H9 (cell line): ENCODE measurements around the gene ATP6V0A1. TPM values are rescaled to one million over a fixed set of nuclear protein-coding genes. Genes with fewer than 3 reads are reported as not detected.

Experiments used
- DNase-seq: peaks from one replicate; pipeline ENCODE4 v3.0.0-alpha.2; 2017
- H2AFZ ChIP-seq: one replicate; pipeline ENCODE4 v1.6.1; 2013; ENCODE audit warnings: mild to moderate bottlenecking, low read length, control low read depth, moderate library complexity
- H2AK5ac ChIP-seq: 2 replicates; pipeline ENCODE4 v1.6.1; 2013; ENCODE audit warnings: low read length, control low read depth, mixed read lengths; ENCODE audit not compliant: insufficient read length
- H2BK120ac ChIP-seq: one replicate; pipeline ENCODE4 v1.6.1; 2013; ENCODE audit warnings: low read depth, mild to moderate bottlenecking, low read length, control low read depth, inconsistent platforms; ENCODE audit not compliant: poor library complexity, severe bottlenecking
- H2BK12ac ChIP-seq: 2 replicates; pipeline ENCODE4 v1.6.1; 2013; ENCODE audit warnings: low read length, control low read depth, mixed read lengths, low read depth; ENCODE audit not compliant: insufficient read length
- H2BK15ac ChIP-seq: 2 replicates; pipeline ENCODE4 v1.6.1; 2013; ENCODE audit warnings: low read depth, low read length, control low read depth
- H2BK20ac ChIP-seq: one replicate; pipeline ENCODE4 v1.6.1; 2013; ENCODE audit warnings: low read depth, mild to moderate bottlenecking, low read length, control low read depth, inconsistent platforms; ENCODE audit not compliant: poor library complexity, severe bottlenecking
- H2BK5ac ChIP-seq: 2 replicates; pipeline ENCODE4 v1.6.1; 2013; ENCODE audit warnings: low read length, control low read depth, mixed read lengths; ENCODE audit not compliant: insufficient read length
- H3K14ac ChIP-seq: 2 replicates; pipeline ENCODE4 v1.6.1; 2013; ENCODE audit warnings: low read length, control low read depth; ENCODE audit not compliant: insufficient read depth
- H3K18ac ChIP-seq: 2 replicates; pipeline ENCODE4 v1.6.1; 2013; ENCODE audit warnings: low read depth, mild to moderate bottlenecking, mixed read lengths, low read length, control low read depth; ENCODE audit not compliant: insufficient read length
- H3K23ac ChIP-seq: 2 replicates; pipeline ENCODE4 v1.6.1; 2013; ENCODE audit warnings: low read length, control low read depth, mixed read lengths, low read depth; ENCODE audit not compliant: insufficient read length
- H3K23me2 ChIP-seq: 2 replicates; pipeline ENCODE4 v1.6.1; 2013; ENCODE audit warnings: low read depth, mild to moderate bottlenecking, mixed read lengths, low read length, control low read depth; ENCODE audit not compliant: insufficient read length, poor library complexity, severe bottlenecking
- H3K27ac ChIP-seq: 2 replicates; pipeline ENCODE4 v1.5.1; 2013; ENCODE audit warnings: low read length, control low read depth, mixed read lengths, low read depth; ENCODE audit not compliant: insufficient read length
- H3K27me3 ChIP-seq: 2 replicates; pipeline ENCODE4 v1.6.1; 2013; ENCODE audit warnings: low read length, control low read depth, inconsistent platforms; ENCODE audit not compliant: insufficient read depth
- H3K4ac ChIP-seq: 2 replicates; pipeline ENCODE4 v1.6.1; 2013; ENCODE audit warnings: low read depth, mild to moderate bottlenecking, control low read depth, inconsistent platforms, low read length, moderate library complexity
- H3K4me1 ChIP-seq: 2 replicates; pipeline ENCODE4 v1.6.1; 2013; ENCODE audit warnings: low read length, control low read depth, inconsistent platforms; ENCODE audit not compliant: insufficient read depth
- H3K4me2 ChIP-seq: 2 replicates; pipeline ENCODE4 v1.6.1; 2013; ENCODE audit warnings: low read length, control low read depth, mixed read lengths; ENCODE audit not compliant: insufficient read length, insufficient read depth
- H3K56ac ChIP-seq: 2 replicates; pipeline ENCODE4 v1.6.1; 2013; ENCODE audit warnings: low read depth, mild to moderate bottlenecking, mixed read lengths, low read length, control low read depth; ENCODE audit not compliant: insufficient read length
- H3K79me1 ChIP-seq: 2 replicates; pipeline ENCODE4 v1.6.1; 2013; ENCODE audit warnings: low read depth, mild to moderate bottlenecking, moderate library complexity, low read length, control low read depth, inconsistent platforms; ENCODE audit not compliant: insufficient read depth, poor library complexity, severe bottlenecking
- H3K79me2 ChIP-seq: 2 replicates; pipeline ENCODE4 v1.6.1; 2013; ENCODE audit warnings: low read length, control low read depth, inconsistent platforms; ENCODE audit not compliant: insufficient read depth
- H3K9ac ChIP-seq: 2 replicates; pipeline ENCODE4 v1.6.1; 2013; ENCODE audit warnings: low read length, control low read depth, mixed read lengths; ENCODE audit not compliant: insufficient read length; ENCODE audit errors: extremely low read depth
- H3K9me3 ChIP-seq: one replicate; pipeline ENCODE4 v1.6.1; 2013; ENCODE audit warnings: low read depth, low read length, inconsistent platforms; ENCODE audit not compliant: control insufficient read depth
- H3T11ph ChIP-seq: one replicate; pipeline ENCODE4 v1.6.1; 2013; ENCODE audit warnings: mild to moderate bottlenecking, low read length, control low read depth, inconsistent platforms
- H4K20me1 ChIP-seq: one replicate; pipeline ENCODE4 v1.6.1; 2013; ENCODE audit not compliant: control insufficient read depth, insufficient read length, insufficient read depth
- H4K5ac ChIP-seq: 2 replicates; pipeline ENCODE4 v1.6.1; 2013; ENCODE audit warnings: low read depth, mild to moderate bottlenecking, mixed read lengths, low read length, control low read depth; ENCODE audit not compliant: insufficient read length
- H4K8ac ChIP-seq: replicated peaks from 2 replicates; pipeline ENCODE4 v1.6.1; 2013; ENCODE audit warnings: low read length, control low read depth, mixed read lengths, low read depth; ENCODE audit not compliant: insufficient read length
- H4K91ac ChIP-seq: 2 replicates; pipeline ENCODE4 v1.6.1; 2013; ENCODE audit warnings: low read depth, mild to moderate bottlenecking, moderate library complexity, mixed read lengths, low read length, control low read depth; ENCODE audit not compliant: insufficient read length
- H3K27ac Mint-ChIP-seq, 3 experiments: 2 replicates in 2 of 3; 3 replicates in 1 of 3; pipeline ENCODE4 v1.8.0; 2020 to 2021; ENCODE audit warnings: mixed read lengths in 3 of 3, mild to moderate bottlenecking in 1 of 3, moderate library complexity in 1 of 3
- H3K27me3 Mint-ChIP-seq: 2 replicates; pipeline ENCODE4 v1.8.0; 2021; ENCODE audit warnings: low read depth, mild to moderate bottlenecking, moderate library complexity, mixed read lengths
- H3K36me3 Mint-ChIP-seq, 3 experiments: 2 replicates in 2 of 3; 3 replicates in 1 of 3; pipeline ENCODE4 v1.8.0; 2020 to 2021; ENCODE audit warnings: low read depth in 3 of 3, mixed read lengths in 3 of 3; ENCODE audit not compliant: insufficient read depth in 1 of 3
- H3K4me1 Mint-ChIP-seq, 2 experiments: 2 replicates each; pipeline ENCODE4 v1.8.0; 2020; ENCODE audit warnings: mixed read lengths in 2 of 2
- H3K4me3 Mint-ChIP-seq, 2 experiments: 2 replicates in 1 of 2; 3 replicates in 1 of 2; pipeline ENCODE4 v1.8.0; 2020 to 2021; ENCODE audit warnings: mild to moderate bottlenecking in 2 of 2, mixed read lengths in 2 of 2, moderate library complexity in 1 of 2
- H3K9me3 Mint-ChIP-seq, 2 experiments: 2 replicates in 1 of 2; 3 replicates in 1 of 2; pipeline ENCODE4 v1.8.0; 2020; ENCODE audit warnings: mild to moderate bottlenecking in 2 of 2, mixed read lengths in 2 of 2, moderate library complexity in 1 of 2
- WGBS: extraction: QIAGEN DNeasy Blood & Tissue Kit; methylation state at CpG from one replicate; pipeline ENCODE4 v1.1.7; 2013; ENCODE audit warnings: missing lambda C conversion rate, low lambda C conversion rate, mixed read lengths; ENCODE audit not compliant: insufficient read length; ENCODE audit errors: extremely low coverage; 5-methylcytosine and 5-hydroxymethylcytosine counted together
- total RNA-seq: library from RNA; stranded (reverse); gene quantifications from 2 replicates; pipeline ENCODE4 v1.2.1, GENCODE V29; 2021
- TF ChIP-seq, protein P1 (sequence below): fragments of 200-600 bp; sonication (generic); conservative IDR thresholded peaks from 3 replicates; pipeline ENCODE4 v1.8.0; 2021; ENCODE audit warnings: antibody characterized with exemption, mild to moderate bottlenecking

ATP6V0A1 gene
- total RNA-seq, 1 experiment from 2014 or later, result 54.1 TPM

DNA sequence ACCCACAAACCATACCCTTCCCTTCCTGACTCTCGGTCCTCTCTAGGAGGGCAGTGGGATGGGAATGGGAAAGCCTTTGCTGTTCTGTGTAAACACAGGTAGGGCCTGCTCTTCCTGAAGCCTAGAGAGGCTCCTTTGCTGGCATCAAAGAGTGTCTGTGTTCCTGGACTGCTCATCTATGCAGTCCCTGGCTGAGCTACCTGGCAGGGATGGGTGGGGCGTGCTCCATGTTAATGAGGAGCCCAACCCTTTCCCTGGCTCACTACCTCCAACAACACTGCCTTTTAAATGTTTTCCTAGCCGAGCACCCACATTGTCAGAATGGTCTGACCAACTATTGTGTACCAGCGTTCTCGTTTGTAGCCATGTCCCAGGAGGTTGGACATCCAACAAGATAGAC, 50.7 kb downstream of the ATP6V0A1 start:
- H3K9me3 ChIP-seq, result no peaks in the 10 kb centered on the region
- WGBS, result no CpG with 5 or more reads among the region's 5 CpGs
- TF ChIP-seq, protein P1, sequence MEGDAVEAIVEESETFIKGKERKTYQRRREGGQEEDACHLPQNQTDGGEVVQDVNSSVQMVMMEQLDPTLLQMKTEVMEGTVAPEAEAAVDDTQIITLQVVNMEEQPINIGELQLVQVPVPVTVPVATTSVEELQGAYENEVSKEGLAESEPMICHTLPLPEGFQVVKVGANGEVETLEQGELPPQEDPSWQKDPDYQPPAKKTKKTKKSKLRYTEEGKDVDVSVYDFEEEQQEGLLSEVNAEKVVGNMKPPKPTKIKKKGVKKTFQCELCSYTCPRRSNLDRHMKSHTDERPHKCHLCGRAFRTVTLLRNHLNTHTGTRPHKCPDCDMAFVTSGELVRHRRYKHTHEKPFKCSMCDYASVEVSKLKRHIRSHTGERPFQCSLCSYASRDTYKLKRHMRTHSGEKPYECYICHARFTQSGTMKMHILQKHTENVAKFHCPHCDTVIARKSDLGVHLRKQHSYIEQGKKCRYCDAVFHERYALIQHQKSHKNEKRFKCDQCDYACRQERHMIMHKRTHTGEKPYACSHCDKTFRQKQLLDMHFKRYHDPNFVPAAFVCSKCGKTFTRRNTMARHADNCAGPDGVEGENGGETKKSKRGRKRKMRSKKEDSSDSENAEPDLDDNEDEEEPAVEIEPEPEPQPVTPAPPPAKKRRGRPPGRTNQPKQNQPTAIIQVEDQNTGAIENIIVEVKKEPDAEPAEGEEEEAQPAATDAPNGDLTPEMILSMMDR, result no peak

More for the DNA sequence above, 50.7 kb downstream of the ATP6V0A1 start:
- Histone ChIP-seq H2BK20ac (no peak overlapping the region), H3K4ac (no peak overlapping the region), H3K18ac (no peak overlapping the region), H4K5ac (no peak overlapping the region), H3K9ac (no peak overlapping the region), H3K4me1 (no peaks in the 10 kb centered on the region), H4K20me1 (no peaks in the 10 kb centered on the region), H3K23ac (no peak overlapping the region), H3T11ph (no peak overlapping the region), H2BK12ac (no peak overlapping the region), H2BK5ac (no peak overlapping the region), H3K14ac (no peak overlapping the region), H3K79me2 (no peaks in the 10 kb centered on the region), H2BK15ac (no peak overlapping the region), H3K4me2 (no peak overlapping the region), H2AK5ac (no peak overlapping the region), H3K27me3 (no peaks in the 10 kb centered on the region), H3K79me1 (no peaks in the 10 kb centered on the region), H4K91ac (no peak overlapping the region), H3K23me2 (no peaks in the 10 kb centered on the region), H2AFZ (no peak overlapping the region), H4K8ac (no peak overlapping the region), H2BK120ac (no peak overlapping the region), H3K27ac (no peak overlapping the region), H3K56ac (no peak overlapping the region)
- Mint-ChIP-seq H3K9me3 (no peaks in the 10 kb centered on the region), H3K36me3 (peaks cover 0 to 47% (median 31%) of the 10 kb centered on the region in 3 experiments; a peak in 5 of 7 replicates), H3K27ac (no peak overlapping the region), H3K4me3 (no peak overlapping the region), H3K27me3 (no peaks in the 10 kb centered on the region), H3K4me1 (no peaks in the 10 kb centered on the region)
- no peak for DNase-seq
